Left lung (tissue), 10 donors: ENCODE data around the gene RAB1B. TPM values are rescaled to one million over a fixed set of nuclear protein-coding genes. Genes with fewer than 3 reads are reported as not detected.
"Not testable (repeated sequence)": the region's sequence is repeated elsewhere in the genome, so short reads cannot be mapped to it uniquely, and the experiment has no call there.

Source experiments
- ATAC-seq: fragments of 200-7000 bp; cut with Tn5 transposase; one replicate; pipeline ENCODE4 v1.9.1; 2020; ENCODE audit warnings: moderate library complexity
- DNase-seq, 4 donors: peaks; one replicate each; pipeline ENCODE4 v3.0.0-alpha.2; 2013 to 2020
- H3K27ac ChIP-seq, 2 donors: fragments of 200-600 bp; sonication (generic) in 1 of 2; one replicate each; pipeline versions ENCODE4 v1.5.0 to v1.8.0; 2020 to 2021
- H3K27me3 ChIP-seq, 2 donors: fragments of 200-600 bp; sonication (generic) in 1 of 2; one replicate each; pipeline versions ENCODE4 v1.5.0 to v1.8.0; 2020 to 2021
- H3K36me3 ChIP-seq, 2 donors: fragments of 200-600 bp; sonication (generic) in 1 of 2; one replicate each; pipeline versions ENCODE4 v1.5.0 to v1.8.0; 2020 to 2021
- H3K4me1 ChIP-seq, 2 donors: fragments of 200-600 bp; one replicate each; pipeline ENCODE4 v1.8.0; 2021
- H3K4me3 ChIP-seq, 2 donors: fragments of 200-600 bp; sonication (generic) in 1 of 2; one replicate each; pipeline versions ENCODE4 v1.5.0 to v1.8.0; 2020 to 2021; ENCODE audit warnings: mild to moderate bottlenecking in 1 of 2
- H3K9me3 ChIP-seq, 2 donors: fragments of 200-600 bp; sonication (generic) in 1 of 2; one replicate each; pipeline versions ENCODE4 v1.5.0 to v1.8.0; 2020 to 2021
- intact Hi-C, 2 donors: fragments of 100-400 bp; cut with DNase I; formaldehyde crosslinking; loops; one replicate each; pipeline versions ENCODE4 v1.11.2 to v1.14.2; 2022
- polyA plus RNA-seq, 6 donors: library from polyadenylated mRNA; unstranded; fragments of 120-200 nt; gene quantifications; one replicate each; pipeline ENCODE4 v1.2.1, GENCODE V29; 2013; ENCODE audit not compliant: insufficient read length in 6 of 6
- total RNA-seq, 2 donors: library from RNA; stranded (reverse); fragmentation: NEBNext Ultra II Directional; extraction: Animal tissue kit (Norgen Biotek cat#: 25700); gene quantifications; one replicate each; pipeline ENCODE4 v1.2.1, GENCODE V29; 2021
- TF ChIP-seq, protein P1 (sequence below), 2 donors: fragments of 200-600 bp; sonication (generic) in 1 of 2; IDR thresholded peaks; one replicate each; pipeline versions ENCODE4 v1.5.0 to v1.8.0; 2021; ENCODE audit warnings: antibody characterized with exemption in 2 of 2
- donor health status: DM: no; HTN: yes; CAD: no.
- donor health status: DM: no; HTN: no; CAD: no.

Gene RAB1B
- total and polyA plus RNA-seq, 8 donors, result 114 to 154 (median 132) TPM

GRCh38 chr11:66248903-66249302 lies 19.5 kb upstream of the RAB1B start:
- TF ChIP-seq, protein P1, sequence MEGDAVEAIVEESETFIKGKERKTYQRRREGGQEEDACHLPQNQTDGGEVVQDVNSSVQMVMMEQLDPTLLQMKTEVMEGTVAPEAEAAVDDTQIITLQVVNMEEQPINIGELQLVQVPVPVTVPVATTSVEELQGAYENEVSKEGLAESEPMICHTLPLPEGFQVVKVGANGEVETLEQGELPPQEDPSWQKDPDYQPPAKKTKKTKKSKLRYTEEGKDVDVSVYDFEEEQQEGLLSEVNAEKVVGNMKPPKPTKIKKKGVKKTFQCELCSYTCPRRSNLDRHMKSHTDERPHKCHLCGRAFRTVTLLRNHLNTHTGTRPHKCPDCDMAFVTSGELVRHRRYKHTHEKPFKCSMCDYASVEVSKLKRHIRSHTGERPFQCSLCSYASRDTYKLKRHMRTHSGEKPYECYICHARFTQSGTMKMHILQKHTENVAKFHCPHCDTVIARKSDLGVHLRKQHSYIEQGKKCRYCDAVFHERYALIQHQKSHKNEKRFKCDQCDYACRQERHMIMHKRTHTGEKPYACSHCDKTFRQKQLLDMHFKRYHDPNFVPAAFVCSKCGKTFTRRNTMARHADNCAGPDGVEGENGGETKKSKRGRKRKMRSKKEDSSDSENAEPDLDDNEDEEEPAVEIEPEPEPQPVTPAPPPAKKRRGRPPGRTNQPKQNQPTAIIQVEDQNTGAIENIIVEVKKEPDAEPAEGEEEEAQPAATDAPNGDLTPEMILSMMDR (IDR thresholded peaks at IDR 0.05), result no peak
- intact Hi-C loops, result no loop called here
- no peaks in the 10 kb centered on the region for H3K27me3 ChIP-seq

DNA sequence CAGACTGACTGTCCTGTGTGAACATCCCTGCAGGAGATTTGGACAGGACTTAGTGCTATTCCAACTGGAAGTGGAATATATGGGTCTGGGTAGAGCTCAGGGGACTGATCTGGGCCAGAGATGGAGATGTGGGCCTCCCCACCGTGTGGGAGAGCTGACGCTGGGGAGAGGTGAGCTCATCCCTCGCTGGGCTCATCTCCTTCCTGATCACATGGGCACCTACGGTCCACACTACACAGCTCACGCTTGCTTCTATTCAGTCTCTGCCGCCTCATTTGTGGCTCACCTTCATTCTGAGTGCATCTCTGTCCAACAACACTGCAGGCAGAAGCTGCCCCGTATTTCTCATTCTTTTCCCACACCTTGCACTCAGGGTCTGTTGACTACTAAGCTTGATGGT lies 16.6 kb upstream of the RAB1B start:
- Histone ChIP-seq H3K4me3 (no peak overlapping the region), H3K9me3 (no peaks in the 10 kb centered on the region), H3K27me3 (peaks cover 0 to 15% of the 10 kb centered on the region in 2 donors), H3K36me3 (no peaks in the 10 kb centered on the region), H3K4me1 (peaks cover 0 to 1% of the 10 kb centered on the region in 2 donors), H3K27ac (no peak overlapping the region)
- intact Hi-C loops, result no loop called here
- TF ChIP-seq, protein P1 (IDR thresholded peaks at IDR 0.05), result no peak
- ATAC-seq (no peak), DNase-seq (no peak)

More at GRCh38 chr11:66248903-66249302, 19.5 kb upstream of the RAB1B start:
- Histone ChIP-seq H3K4me3 (no peak overlapping the region), H3K27ac (no peak overlapping the region), H3K4me1 (no peaks in the 10 kb centered on the region), H3K9me3 (no peaks in the 10 kb centered on the region), H3K36me3 (peaks cover 0 to 11% of the 10 kb centered on the region in 2 donors)
- DNase-seq, result no peak
- no peak for ATAC-seq

DNA sequence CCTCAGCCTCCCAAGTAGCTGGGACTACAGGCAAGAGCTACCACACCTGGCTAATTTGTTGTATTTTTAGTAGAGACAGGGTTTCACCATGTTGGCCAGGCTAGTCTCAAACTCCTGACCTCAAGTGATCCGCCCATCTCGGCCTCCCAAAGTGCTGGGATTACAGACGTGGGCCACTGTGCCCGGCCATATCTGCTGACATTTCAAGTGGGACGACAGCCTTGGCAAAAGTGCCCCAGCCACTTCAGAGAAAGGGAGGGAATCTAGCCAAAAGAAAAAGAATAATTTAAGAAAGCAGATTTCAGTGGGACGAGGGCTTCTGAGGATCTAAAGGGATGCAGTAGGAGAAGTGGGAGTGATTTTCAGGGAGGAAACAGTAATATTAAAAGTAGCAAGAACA lies 15.4 kb upstream of the RAB1B start:
- ATAC-seq, H3K9me3 ChIP-seq, H3K4me3 ChIP-seq, H3K27ac ChIP-seq, DNase-seq, H3K36me3 ChIP-seq, H3K4me1 ChIP-seq, intact Hi-C loops: not testable (repeated sequence)
- H3K27me3 ChIP-seq, result peaks cover 0 to 27% of the 10 kb centered on the region in 2 donors

DNA sequence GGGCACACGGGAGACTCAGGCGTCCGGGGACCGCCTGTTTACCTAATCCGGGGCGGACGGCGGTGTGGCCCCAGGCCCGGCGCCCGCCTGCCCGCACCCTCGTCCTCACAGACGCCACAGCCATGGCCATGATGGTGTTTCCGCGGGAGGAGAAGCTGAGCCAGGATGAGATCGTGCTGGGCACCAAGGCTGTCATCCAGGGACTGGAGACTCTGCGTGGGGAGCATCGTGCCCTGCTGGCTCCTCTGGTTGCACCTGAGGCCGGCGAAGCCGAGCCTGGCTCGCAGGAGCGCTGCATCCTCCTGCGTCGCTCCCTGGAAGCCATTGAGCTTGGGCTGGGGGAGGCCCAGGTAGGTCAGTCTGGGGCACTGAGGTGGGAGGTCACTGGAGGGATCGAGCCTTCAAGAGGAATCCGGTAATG lies 10.0 kb upstream of the RAB1B start:
- peak overlapping the region; percentile 55 to 82 for H3K27ac ChIP-seq
- intact Hi-C loops, result no loop called here
- ATAC-seq, result no peak
- DNase-seq, result no peak
- peaks cover 0 to 27% of the 10 kb centered on the region in 2 donors for H3K27me3 ChIP-seq
- TF ChIP-seq, protein P1 (IDR thresholded peaks at IDR 0.05), result peak in 1 of 2 donors; percentile 27
- H3K4me3 ChIP-seq, result peak overlapping the region; percentile 89 to 99
- peaks cover 0 to 35% of the 10 kb centered on the region in 2 donors for H3K36me3 ChIP-seq
- peaks cover 6 to 17% of the 10 kb centered on the region in 2 donors for H3K4me1 ChIP-seq
- no peaks in the 10 kb centered on the region for H3K9me3 ChIP-seq

DNA sequence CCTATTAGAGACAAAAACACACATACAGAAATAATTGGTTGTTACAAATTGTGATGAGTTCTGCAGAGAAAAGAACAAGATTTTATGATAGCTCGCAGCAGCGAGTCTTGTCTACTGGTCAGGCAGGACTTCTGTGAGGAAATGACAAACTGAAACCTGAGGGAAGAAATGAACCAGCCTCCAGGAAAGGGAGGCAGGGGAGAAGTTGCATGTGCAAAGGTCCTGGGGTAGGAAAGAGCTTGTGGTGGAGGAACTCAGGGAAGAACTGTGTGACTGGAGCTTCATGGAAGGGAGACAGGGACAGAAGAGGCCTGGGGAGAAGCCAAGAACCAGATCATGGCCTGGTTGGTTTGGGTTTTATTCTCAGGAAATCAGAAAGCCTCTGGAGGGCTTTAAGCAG lies 9.2 kb upstream of the RAB1B start:
- Histone ChIP-seq H3K27me3 (peaks cover 0 to 27% of the 10 kb centered on the region in 2 donors), H3K4me3 (no peak overlapping the region), H3K9me3 (no peaks in the 10 kb centered on the region), H3K4me1 (peaks cover 6 to 17% of the 10 kb centered on the region in 2 donors), H3K36me3 (peaks cover 0 to 40% of the 10 kb centered on the region in 2 donors), H3K27ac (no peak overlapping the region)
- intact Hi-C loops, result no loop called here
- ATAC-seq, result no peak
- TF ChIP-seq, protein P1 (IDR thresholded peaks at IDR 0.05), result no peak
- DNase-seq, result no peak

DNA sequence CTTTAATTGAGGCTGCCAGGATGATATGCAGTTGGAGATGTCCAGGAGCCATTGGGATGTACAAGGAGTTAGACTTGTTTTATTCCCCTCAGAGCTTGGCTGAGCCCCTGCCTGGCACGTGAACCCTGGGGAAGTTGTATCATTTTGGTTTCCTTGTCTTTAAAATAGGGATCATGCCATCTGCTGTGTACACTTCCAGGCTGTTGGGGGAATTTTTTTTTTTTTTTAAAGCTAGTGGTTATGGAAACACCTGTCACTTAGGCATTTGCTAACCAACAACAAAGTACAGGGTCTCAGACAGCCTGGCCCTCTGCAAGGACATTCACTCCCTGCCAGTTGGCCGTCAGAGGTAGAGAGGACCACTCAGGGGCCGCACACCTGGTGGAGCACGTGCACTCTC lies 8.5 kb upstream of the RAB1B start:
- peaks cover 6 to 17% of the 10 kb centered on the region in 2 donors for H3K4me1 ChIP-seq
- no peak overlapping the region for H3K27ac ChIP-seq
- intact Hi-C loops, result no loop called here
- H3K27me3 ChIP-seq, result peaks cover 0 to 27% of the 10 kb centered on the region in 2 donors
- TF ChIP-seq, protein P1 (IDR thresholded peaks at IDR 0.05), result no peak
- DNase-seq (no peak), ATAC-seq (no peak)
- H3K4me3 ChIP-seq, result no peak overlapping the region
- peaks cover 0 to 47% of the 10 kb centered on the region in 2 donors for H3K36me3 ChIP-seq
- no peaks in the 10 kb centered on the region for H3K9me3 ChIP-seq
